Measurements from ENCODE around the gene VWF. TPM values are rescaled to one million over a fixed set of nuclear protein-coding genes. Genes with fewer than 3 reads are reported as not detected.

Gene VWF
- total RNA-seq, 1 donor from 2014 or later, result 0.05 TPM

DNA sequence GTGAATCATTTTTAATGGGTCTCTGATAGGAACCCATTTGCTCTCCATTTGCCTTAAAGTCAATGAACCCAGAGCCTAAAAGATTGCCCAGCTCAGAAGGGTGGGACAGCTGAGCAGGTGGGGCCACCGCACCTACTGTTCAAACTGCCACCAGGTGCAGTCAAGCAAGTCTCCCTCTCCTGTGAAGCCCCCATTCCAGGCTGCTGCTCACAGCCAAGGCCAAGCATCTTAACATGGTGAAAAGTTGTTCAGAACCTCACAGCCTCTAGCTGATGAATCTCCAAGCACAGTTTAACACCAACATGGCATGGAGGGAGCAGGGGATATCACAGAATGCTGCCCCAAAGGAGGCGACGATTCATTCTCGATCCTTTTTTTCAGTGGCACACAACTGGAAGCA, 209.0 kb downstream of the VWF start:
- Mint-ChIP-seq H3K9me3 (ENCODE audit: low read depth) (no peaks in the 10 kb centered on the region), H3K4me1 (ENCODE audit: low read depth) (no peaks in the 10 kb centered on the region), H3K36me3 (ENCODE audit: low read depth) (no peaks in the 10 kb centered on the region), H3K4me3 (ENCODE audit: unreplicated experiment) (no peak overlapping the region), H3K27me3 (ENCODE audit: low read depth) (peaks cover 26% of the 10 kb centered on the region), H3K27ac (ENCODE audit: unreplicated experiment) (no peak overlapping the region)
- no peak for DNase-seq (ENCODE audit: low spot score)
- TF ChIP-seq, protein P1, sequence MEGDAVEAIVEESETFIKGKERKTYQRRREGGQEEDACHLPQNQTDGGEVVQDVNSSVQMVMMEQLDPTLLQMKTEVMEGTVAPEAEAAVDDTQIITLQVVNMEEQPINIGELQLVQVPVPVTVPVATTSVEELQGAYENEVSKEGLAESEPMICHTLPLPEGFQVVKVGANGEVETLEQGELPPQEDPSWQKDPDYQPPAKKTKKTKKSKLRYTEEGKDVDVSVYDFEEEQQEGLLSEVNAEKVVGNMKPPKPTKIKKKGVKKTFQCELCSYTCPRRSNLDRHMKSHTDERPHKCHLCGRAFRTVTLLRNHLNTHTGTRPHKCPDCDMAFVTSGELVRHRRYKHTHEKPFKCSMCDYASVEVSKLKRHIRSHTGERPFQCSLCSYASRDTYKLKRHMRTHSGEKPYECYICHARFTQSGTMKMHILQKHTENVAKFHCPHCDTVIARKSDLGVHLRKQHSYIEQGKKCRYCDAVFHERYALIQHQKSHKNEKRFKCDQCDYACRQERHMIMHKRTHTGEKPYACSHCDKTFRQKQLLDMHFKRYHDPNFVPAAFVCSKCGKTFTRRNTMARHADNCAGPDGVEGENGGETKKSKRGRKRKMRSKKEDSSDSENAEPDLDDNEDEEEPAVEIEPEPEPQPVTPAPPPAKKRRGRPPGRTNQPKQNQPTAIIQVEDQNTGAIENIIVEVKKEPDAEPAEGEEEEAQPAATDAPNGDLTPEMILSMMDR (IDR thresholded peaks at IDR 0.05), result no peak

DNA sequence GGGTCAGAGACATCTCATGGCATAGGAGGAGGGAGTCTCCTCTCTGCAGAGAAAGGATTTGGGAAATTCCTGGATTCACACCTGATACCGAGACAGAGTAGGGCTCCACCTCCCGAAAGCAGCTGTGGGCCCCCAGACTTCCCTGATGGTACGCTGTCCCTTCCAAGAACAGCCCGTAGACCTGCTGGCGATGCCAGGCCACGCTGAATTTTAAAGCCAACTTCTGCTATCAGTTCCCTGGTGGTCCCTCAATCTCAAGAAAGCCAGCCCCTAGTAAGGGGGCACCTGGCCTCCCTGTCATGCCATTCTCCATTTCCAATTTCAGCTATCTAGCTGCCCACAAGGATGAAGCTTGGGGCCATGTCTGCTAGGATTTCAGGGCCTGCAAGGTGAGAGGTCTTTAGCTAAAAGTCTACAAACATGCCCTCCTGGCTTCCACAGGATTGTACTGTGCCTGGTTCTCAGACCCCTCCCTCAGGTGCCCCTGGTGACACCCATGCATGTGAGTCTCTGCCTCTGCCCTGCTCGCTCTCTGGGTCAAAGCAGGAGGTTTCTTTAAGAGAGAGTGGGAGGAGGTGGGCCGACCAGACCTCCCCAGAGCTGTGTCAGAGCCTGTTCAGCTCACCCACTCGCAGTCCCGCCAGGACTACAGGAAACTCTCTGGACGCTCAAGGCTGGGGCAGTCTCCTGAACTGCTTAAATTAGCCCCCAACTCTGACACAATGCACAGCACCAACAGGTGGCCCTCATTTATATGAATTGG, 209.9 kb downstream of the VWF start:
- Mint-ChIP-seq H3K4me1 (ENCODE audit: low read depth) (no peaks in the 10 kb centered on the region), H3K27me3 (ENCODE audit: low read depth) (peaks cover 31% of the 10 kb centered on the region), H3K9me3 (ENCODE audit: low read depth) (no peaks in the 10 kb centered on the region), H3K4me3 (ENCODE audit: unreplicated experiment) (no peak overlapping the region), H3K27ac (ENCODE audit: unreplicated experiment) (no peak overlapping the region), H3K36me3 (ENCODE audit: low read depth) (no peaks in the 10 kb centered on the region)
- TF ChIP-seq, protein P1 (IDR thresholded peaks at IDR 0.05), result no peak
- no peak for DNase-seq (ENCODE audit: low spot score)

DNA sequence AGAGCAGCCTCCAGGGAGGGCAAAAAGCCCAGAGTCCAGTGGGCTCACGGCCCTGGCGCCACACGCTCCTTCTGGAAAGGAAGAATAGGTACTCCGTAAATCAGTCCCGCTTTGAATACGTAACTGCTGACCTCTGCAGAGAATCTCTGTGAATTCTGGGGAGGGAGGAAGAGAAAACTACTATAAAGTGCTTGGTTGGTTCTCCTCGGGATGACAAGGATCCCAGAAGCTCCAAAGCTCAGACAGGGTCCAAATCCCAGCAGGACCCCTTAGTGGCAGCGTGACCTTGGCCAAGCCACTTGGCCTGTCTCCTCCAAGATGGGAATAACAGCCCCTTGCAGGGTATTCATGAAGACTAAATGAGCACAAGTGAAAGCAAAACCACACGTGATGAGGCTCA, 211.1 kb downstream of the VWF start:
- no peak for DNase-seq (ENCODE audit: low spot score)
- H3K9me3 Mint-ChIP-seq (ENCODE audit: low read depth), result no peaks in the 10 kb centered on the region
- no peaks in the 10 kb centered on the region for H3K36me3 Mint-ChIP-seq (ENCODE audit: low read depth)
- H3K27ac Mint-ChIP-seq (ENCODE audit: unreplicated experiment), result no peak overlapping the region
- peaks cover 35% of the 10 kb centered on the region for H3K27me3 Mint-ChIP-seq (ENCODE audit: low read depth)
- H3K4me3 Mint-ChIP-seq (ENCODE audit: unreplicated experiment), result no peak overlapping the region
- no peaks in the 10 kb centered on the region for H3K4me1 Mint-ChIP-seq (ENCODE audit: low read depth)
- TF ChIP-seq, protein P1 (IDR thresholded peaks at IDR 0.05), result no peak

DNA sequence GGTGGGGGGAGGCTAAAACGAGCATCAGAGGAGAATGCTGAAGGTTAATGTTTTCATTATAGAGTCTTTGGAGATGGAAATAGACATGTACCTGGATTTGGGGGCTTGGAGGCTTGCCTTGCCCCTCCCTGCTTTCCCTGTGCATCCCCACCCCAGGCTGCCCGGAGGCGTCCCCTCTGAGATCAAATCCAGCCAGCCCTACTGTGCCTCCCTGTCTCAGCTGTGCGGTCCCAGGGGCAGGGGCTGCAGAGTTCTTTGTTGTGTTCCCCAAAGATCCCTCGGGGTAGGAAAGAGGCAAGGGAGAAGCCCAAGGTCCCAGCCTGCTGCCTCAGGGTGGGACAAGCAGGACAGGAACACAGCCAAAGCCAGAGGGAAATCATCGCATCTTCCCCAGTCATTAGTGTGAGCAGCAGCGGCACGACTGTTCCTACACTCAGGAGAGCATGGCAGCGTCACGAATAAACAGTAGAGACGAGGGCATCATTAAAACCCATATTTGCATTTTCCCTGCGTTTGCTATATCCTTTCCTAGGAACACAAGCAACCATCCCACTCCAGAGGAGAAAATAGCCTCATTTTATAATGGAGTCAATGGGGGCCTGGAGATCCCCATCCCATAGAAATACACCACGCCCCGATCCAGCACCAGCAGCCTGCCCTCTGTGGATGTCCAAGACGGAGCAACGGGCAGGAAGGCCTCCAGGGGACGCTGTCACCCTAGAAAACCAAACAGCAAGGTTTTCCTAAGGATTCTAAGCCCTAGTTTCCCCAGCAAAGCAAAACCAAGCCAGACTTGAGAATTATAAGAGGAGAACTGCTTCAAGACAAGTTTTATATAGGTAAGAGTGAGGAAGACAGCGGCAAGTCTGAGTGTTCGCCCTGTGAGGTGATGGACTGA, 211.8 kb downstream of the VWF start:
- Mint-ChIP-seq H3K36me3 (ENCODE audit: low read depth) (no peaks in the 10 kb centered on the region), H3K9me3 (ENCODE audit: low read depth) (no peaks in the 10 kb centered on the region), H3K27ac (ENCODE audit: unreplicated experiment) (no peak overlapping the region), H3K27me3 (ENCODE audit: low read depth) (peaks cover 35% of the 10 kb centered on the region), H3K4me3 (ENCODE audit: unreplicated experiment) (no peak overlapping the region), H3K4me1 (ENCODE audit: low read depth) (no peaks in the 10 kb centered on the region)
- DNase-seq (ENCODE audit: low spot score), result no peak
- TF ChIP-seq, protein P1 (IDR thresholded peaks at IDR 0.05), result peak; percentile 52

DNA sequence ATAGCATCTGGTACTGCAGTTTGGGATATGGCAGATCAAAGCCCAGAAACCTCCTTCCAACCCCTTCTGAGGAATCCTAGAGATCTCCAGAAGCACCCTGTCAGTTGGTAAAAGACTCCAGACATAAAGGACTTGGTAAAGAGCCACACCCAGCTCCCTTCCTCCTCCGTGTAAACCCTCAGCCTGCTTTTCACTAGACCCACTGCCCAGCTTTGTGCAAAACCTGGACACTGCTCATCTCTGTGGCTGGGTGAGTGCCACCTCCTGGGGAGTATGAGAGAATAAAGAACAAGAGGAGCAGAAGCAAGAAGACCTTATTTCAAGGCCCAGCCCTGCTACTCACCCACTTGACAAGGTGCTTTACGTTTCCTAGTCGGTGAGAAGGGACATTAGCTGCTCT, 212.5 kb downstream of the VWF start:
- H3K9me3 Mint-ChIP-seq (ENCODE audit: low read depth), result peaks cover 4% of the 10 kb centered on the region
- H3K4me3 Mint-ChIP-seq (ENCODE audit: unreplicated experiment), result no peak overlapping the region
- H3K27me3 Mint-ChIP-seq (ENCODE audit: low read depth), result peaks cover 35% of the 10 kb centered on the region
- TF ChIP-seq, protein P1 (IDR thresholded peaks at IDR 0.05), result no peak
- no peak overlapping the region for H3K27ac Mint-ChIP-seq (ENCODE audit: unreplicated experiment)
- H3K4me1 Mint-ChIP-seq (ENCODE audit: low read depth), result no peaks in the 10 kb centered on the region
- DNase-seq (ENCODE audit: low spot score), result no peak
- no peaks in the 10 kb centered on the region for H3K36me3 Mint-ChIP-seq (ENCODE audit: low read depth)

Measured in chondrocyte (in vitro differentiated cells).